GM19467 (cell line): ENCODE results near the gene PBX4.

Experiments used
- ATAC-seq: cut with Tn5 transposase; IDR thresholded peaks from one replicate; pipeline ENCODE4 v1.9.1; 2021; ENCODE audit warnings: mild to moderate bottlenecking, moderate library complexity; ENCODE audit not compliant: unreplicated experiment

PBX4 gene

GRCh38 chr19:19541616-19542015, 76.9 kb downstream of the PBX4 start:
- ATAC-seq: no peak

GRCh38 chr19:19540715-19541515, 77.6 kb downstream of the PBX4 start:
- ATAC-seq: no peak

- no peak for ATAC-seq
These were observed 78.3 kb downstream of the PBX4 start for GRCh38 chr19:19540064-19540714.

GRCh38 chr19:19539698-19540063, 78.8 kb downstream of the PBX4 start:
- ATAC-seq: no peak

GRCh38 chr19:19538785-19539166, 79.7 kb downstream of the PBX4 start:
- no peak for ATAC-seq

GRCh38 chr19:19538061-19538784, 80.3 kb downstream of the PBX4 start, which contains the start of gene CILP2:
Gene CILP2, plus strand, starts transcription at chr19:19538265. Its CDS starts 85 bp downstream, at chr19:19538350.
- no peak for ATAC-seq

- ATAC-seq: no peak
These were observed 81.1 kb downstream of the PBX4 start for GRCh38 chr19:19537075-19538048.

GRCh38 chr19:19535311-19536191, 82.9 kb downstream of the PBX4 start:
- no peak for ATAC-seq

GRCh38 chr19:19534556-19535265, 83.8 kb downstream of the PBX4 start:
- ATAC-seq: no peak

- ATAC-seq: no peak
These were observed 84.6 kb downstream of the PBX4 start for GRCh38 chr19:19533841-19534240.

- ATAC-seq: no peak
These were observed 85.4 kb downstream of the PBX4 start for GRCh38 chr19:19532806-19533701.

GRCh38 chr19:19531951-19532805, 86.3 kb downstream of the PBX4 start:
- no peak for ATAC-seq

- no peak for ATAC-seq
These were observed 87.6 kb downstream of the PBX4 start for GRCh38 chr19:19530889-19531288.

GRCh38 chr19:19530423-19530804, 88.1 kb downstream of the PBX4 start:
- ATAC-seq: no peak

- ATAC-seq: no peak
These were observed 88.6 kb downstream of the PBX4 start for GRCh38 chr19:19529783-19530422.

- no peak for ATAC-seq
These were observed 89.6 kb downstream of the PBX4 start, which contains the start of gene YJEFN3 for GRCh38 chr19:19528721-19529490. Gene YJEFN3, plus strand, starts transcription at chr19:19528911. Its CDS starts 22 bp downstream, at chr19:19528933.
